Spleen (tissue), 13 donors: ENCODE results near the gene BOD1L1. TPM values are rescaled to one million over a fixed set of nuclear protein-coding genes. Genes with fewer than 3 reads are reported as not detected.

Experiments
- DNase-seq: peaks from one replicate; pipeline ENCODE4 v3.0.0-alpha.2; 2020
- H3K27ac ChIP-seq, 8 donors: fragments of 200-600 bp; sonication (generic) in 7 of 8; 1 replicate in 4 of 8; 2 replicates in 4 of 8; pipeline versions ENCODE4 v1.5.0 to v1.8.0; 2016 to 2021; ENCODE audit warnings: inconsistent platforms in 4 of 8, mild to moderate bottlenecking in 4 of 8, moderate library complexity in 1 of 8
- H3K27me3 ChIP-seq, 7 donors: fragments of 200-600 bp; sonication (generic) in 6 of 7; replicated peaks in 1 of 7; 1 replicate in 4 of 7; 2 replicates in 3 of 7; pipeline versions ENCODE4 v1.5.0 to v1.8.0; 2016 to 2021; ENCODE audit warnings: inconsistent platforms in 3 of 7, mild to moderate bottlenecking in 1 of 7
- H3K36me3 ChIP-seq, 6 donors: fragments of 200-600 bp; sonication (generic) in 5 of 6; 1 replicate in 4 of 6; 2 replicates in 2 of 6; pipeline versions ENCODE4 v1.5.0 to v1.8.0; 2016 to 2021; ENCODE audit warnings: inconsistent platforms in 2 of 6
- H3K4me1 ChIP-seq, 6 donors: fragments of 200-600 bp; sonication (generic) in 5 of 6; 1 replicate in 3 of 6; 2 replicates in 3 of 6; pipeline versions ENCODE4 v1.5.0 to v1.8.0; 2016 to 2021; ENCODE audit warnings: inconsistent platforms in 3 of 6
- H3K4me3 ChIP-seq, 8 donors: fragments of 200-600 bp; sonication (generic) in 7 of 8; 1 replicate in 4 of 8; 2 replicates in 4 of 8; pipeline versions ENCODE4 v1.5.0 to v1.8.0; 2016 to 2021; ENCODE audit warnings: inconsistent platforms in 4 of 8, mild to moderate bottlenecking in 4 of 8, moderate library complexity in 2 of 8
- H3K9me3 ChIP-seq, 8 donors: fragments of 200-600 bp; sonication (generic) in 7 of 8; 1 replicate in 4 of 8; 2 replicates in 4 of 8; pipeline versions ENCODE4 v1.5.0 to v1.8.0; 2016 to 2021; ENCODE audit warnings: inconsistent platforms in 4 of 8
- CTCF ChIP-seq, 11 experiments: fragments of 200-600 bp in 7 of 11; fragments of 450-650 bp in 4 of 11; sonication (generic) in 4 of 11; IDR thresholded peaks in 8 of 11; conservative IDR thresholded peaks in 3 of 11; 1 replicate in 7 of 11; 2 replicates in 4 of 11; pipeline versions ENCODE4 v1.4.0 to v1.8.0; 2016 to 2021; ENCODE audit warnings: antibody characterized with exemption in 11 of 11, inconsistent platforms in 4 of 11, mild to moderate bottlenecking in 1 of 11
- POLR2A ChIP-seq, 3 donors: fragments of 450-650 bp; IDR thresholded peaks; one replicate each; pipeline ENCODE4 v1.5.1; 2017; ENCODE audit warnings: antibody characterized with exemption in 3 of 3, mild to moderate bottlenecking in 1 of 3
- POLR2AphosphoS5 ChIP-seq, 3 donors: sonication (generic); formaldehyde crosslinking; IDR thresholded peaks; one replicate each; pipeline ENCODE4 v1.5.1; 2017; ENCODE audit warnings: antibody characterized with exemption in 3 of 3
- WGBS, 5 donors: extraction: QIAGEN DNeasy Blood & Tissue Kit in 3 of 5; methylation state at CpG; one replicate each; pipeline versions ENCODE4 v1.1.5 to v1.1.7; 2013 to 2018; 5-methylcytosine and 5-hydroxymethylcytosine counted together
- intact Hi-C: fragments of 100-400 bp; cut with DNase I; formaldehyde crosslinking; loops from one replicate; pipeline ENCODE4 v1.15.0; 2023; ENCODE audit warnings: low total_unique reads
- long read RNA-seq, 2 donors: transcript quantifications; one replicate each; lab custom pipeline, GENCODE V29; 2026
- polyA plus RNA-seq, 3 donors: library from polyadenylated mRNA; stranded (reverse); fragments of 200-250 nt; gene quantifications; one replicate each; pipeline ENCODE4 v1.2.1, GENCODE V29; 2013
- total RNA-seq, 7 donors: library from RNA; depleted of rRNA in 3 of 7; stranded (reverse); fragments of >200 nt in 3 of 7; fragmentation: NEBNext Ultra II Directional in 4 of 7; extraction: Animal tissue kit (Norgen Biotek cat#: 25700) in 4 of 7; gene quantifications; one replicate each; pipeline versions ENCODE4 v1.1.0 to v1.2.1, GENCODE V29; 2016 to 2021
- donor health status: healthy with polysubstance abuse.
- donor health status: DM: no; HTN: no; CAD: no; lungs with moderate emphysema.
- donor health status: DM: no; HTN: no; CAD: no.
- donor health status: Bipolar disorder and iron deficiency.
- donor health status: healthy.
- donor health status: DM: no; HTN: no; CAD: no.
- donor health status: DM: yes; HTN: yes; CAD: no.

BOD1L1 gene
- 10 to 100 TPM; 64.5 to 83.3 (median 74.3) TPM for total RNA-seq
- polyA plus RNA-seq, result 10 to 100 TPM; 16.2 to 17.1 (median 16.3) TPM
- long read RNA-seq, donor 1, partial matches to known transcripts, result 0 of 1 reads
- long read RNA-seq, donor 1, other reads (novel, unspliced or antisense), result 0 of 1 reads
- long read RNA-seq, donor 2, result 0 reads

- peak in 2 of 3 donors; percentile 32 to 90 for TF ChIP-seq POLR2A (IDR thresholded peaks at IDR 0.05)
- TF ChIP-seq CTCF (IDR thresholded peaks at IDR 0.05 in 8 of 11, conservative IDR thresholded peaks at IDR 0.05 in 3 of 11), result peak in 8 of 11 experiments; percentile 45 to 73 (median 62)
- TF ChIP-seq POLR2AphosphoS5 (IDR thresholded peaks at IDR 0.05), result peak; percentile 97 to 98 (median 97)
- intact Hi-C loops, result loop anchor here (5.0 kb wide), 1 partner anchor 145 kb away; the partner anchor contains the start of gene RAB28
- WGBS, 5 donors, result 0 to 1% (median 0%) methylated on average over 51 to 55 of the region's 55 CpGs
These were observed at the start of gene BOD1L1 for GRCh38 chr4:13627606-13628311. BOD1L1 (minus strand) TSS chr4:13627725; CDS start chr4:13627587, 138 bp downstream.

GRCh38 chr4:13674971-13675370, 47.4 kb upstream of the BOD1L1 start:
- no peak for DNase-seq
- TF ChIP-seq POLR2AphosphoS5 (IDR thresholded peaks at IDR 0.05) (no peak), POLR2A (IDR thresholded peaks at IDR 0.05) (no peak), CTCF (IDR thresholded peaks at IDR 0.05 in 8 of 11, conservative IDR thresholded peaks at IDR 0.05 in 3 of 11) (no peak)
- H3K9me3 ChIP-seq, result peaks cover 0 to 49% (median 29%) of the 10 kb centered on the region in 8 donors
- no peak overlapping the region for H3K4me3 ChIP-seq
- no peak overlapping the region for H3K27ac ChIP-seq
- no peaks in the 10 kb centered on the region for H3K36me3 ChIP-seq
- intact Hi-C loops, result no loop called here
- 55 to 89% (median 74%) methylated on average over 1 of the region's 1 CpG for WGBS, 5 donors
- no peaks in the 10 kb centered on the region for H3K27me3 ChIP-seq
- no peaks in the 10 kb centered on the region for H3K4me1 ChIP-seq

More at GRCh38 chr4:13627606-13628311, at the start of gene BOD1L1:
- H3K27me3 ChIP-seq, result no peaks in the 10 kb centered on the region
- peaks cover 19 to 54% (median 46%) of the 10 kb centered on the region in 6 donors for H3K4me1 ChIP-seq
- H3K4me3 ChIP-seq, result peak within 1 kb of the TSS; percentile 77 to 95 (median 81)
- H3K27ac ChIP-seq, result peak within 1 kb of the TSS; percentile 90 to 98 (median 94)
- H3K36me3 ChIP-seq, result peaks cover 0 to 7% (median 0%) of the 10 kb centered on the region in 6 donors
- no peaks in the 10 kb centered on the region for H3K9me3 ChIP-seq
- DNase-seq, result peak; percentile 97

DNA sequence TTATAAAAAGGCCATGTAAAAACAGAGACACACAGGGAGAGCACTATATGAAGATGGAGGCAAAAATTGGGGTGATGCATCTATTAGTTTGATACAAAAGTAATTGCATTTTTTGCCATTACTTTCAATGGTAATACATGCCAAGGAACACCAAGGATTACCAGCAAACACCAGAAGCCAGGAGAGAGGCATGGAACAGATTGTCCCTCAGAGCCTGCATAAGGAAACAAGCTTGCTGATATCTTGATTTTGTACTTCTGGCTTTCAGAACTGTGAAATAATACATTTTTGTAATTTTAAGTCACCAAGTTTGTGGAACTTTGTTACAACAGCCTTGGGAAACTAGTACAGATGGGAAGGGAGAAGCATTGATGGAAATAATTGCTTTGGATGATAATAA, 45.6 kb upstream of the BOD1L1 start:
- intact Hi-C loops, result no loop called here
- Histone ChIP-seq H3K9me3 (peaks cover 0 to 36% (median 18%) of the 10 kb centered on the region in 8 donors), H3K36me3 (no peaks in the 10 kb centered on the region), H3K27me3 (no peaks in the 10 kb centered on the region), H3K4me1 (no peaks in the 10 kb centered on the region), H3K4me3 (no peak overlapping the region), H3K27ac (no peak overlapping the region)
- TF ChIP-seq POLR2A (IDR thresholded peaks at IDR 0.05) (no peak), CTCF (IDR thresholded peaks at IDR 0.05 in 8 of 11, conservative IDR thresholded peaks at IDR 0.05 in 3 of 11) (no peak), POLR2AphosphoS5 (IDR thresholded peaks at IDR 0.05) (no peak)
- no peak for DNase-seq

- WGBS, 5 donors, result 73 to 93% (median 84%) methylated on average over 4 of the region's 4 CpGs
- DNase-seq, result no peak
- no peak for TF ChIP-seq POLR2A (IDR thresholded peaks at IDR 0.05)
- Histone ChIP-seq H3K4me3 (no peak overlapping the region), H3K27ac (no peak overlapping the region), H3K27me3 (no peaks in the 10 kb centered on the region), H3K4me1 (no peaks in the 10 kb centered on the region), H3K36me3 (no peaks in the 10 kb centered on the region), H3K9me3 (peaks cover 0 to 22% (median 12%) of the 10 kb centered on the region in 8 donors)
- intact Hi-C loops, result no loop called here
These were observed 43.1 kb upstream of the BOD1L1 start for GRCh38 chr4:13670456-13671160.
